ENCODE data around the gene EPHA3.
"Not testable (repeated sequence)": the region's sequence is repeated elsewhere in the genome, so short reads cannot be mapped to it uniquely, and the experiment has no call there.

The EPHA3 gene

GRCh38 chr3:89340408-89340807 lies 233.0 kb downstream of the EPHA3 start:
- no peak for TF ChIP-seq CTCF (IDR thresholded peaks at IDR 0.05; ENCODE audit: low read depth, low read length)
- DNase-seq (ENCODE audit: extremely low read depth, low read depth) = no peak

GRCh38 chr3:89344076-89344475 lies 236.7 kb downstream of the EPHA3 start:
- no peak for TF ChIP-seq CTCF (IDR thresholded peaks at IDR 0.05; ENCODE audit: low read depth, low read length)
- no peak for DNase-seq (ENCODE audit: extremely low read depth, low read depth)

GRCh38 chr3:89350935-89351334 lies 243.5 kb downstream of the EPHA3 start:
- DNase-seq (ENCODE audit: extremely low read depth, low read depth) = not testable (repeated sequence)

- no peak for TF ChIP-seq CTCF (IDR thresholded peaks at IDR 0.05; ENCODE audit: low read depth, low read length)
- DNase-seq (ENCODE audit: extremely low read depth, low read depth) = no peak
Observed at GRCh38 chr3:89353465-89353864, 246.0 kb downstream of the EPHA3 start.

GRCh38 chr3:89358281-89358680 lies 250.9 kb downstream of the EPHA3 start:
- no peak for TF ChIP-seq CTCF (IDR thresholded peaks at IDR 0.05; ENCODE audit: low read depth, low read length)
- no peak for DNase-seq (ENCODE audit: extremely low read depth, low read depth)

GRCh38 chr3:89360156-89360555 lies 252.7 kb downstream of the EPHA3 start:
- DNase-seq (ENCODE audit: extremely low read depth, low read depth) = no peak
- TF ChIP-seq CTCF (IDR thresholded peaks at IDR 0.05; ENCODE audit: low read depth, low read length) = no peak

- TF ChIP-seq CTCF (IDR thresholded peaks at IDR 0.05; ENCODE audit: low read depth, low read length) = no peak
- no peak for DNase-seq (ENCODE audit: extremely low read depth, low read depth)
Observed at GRCh38 chr3:89362496-89362895, 255.1 kb downstream of the EPHA3 start.

- no peak for TF ChIP-seq CTCF (IDR thresholded peaks at IDR 0.05; ENCODE audit: low read depth, low read length)
- no peak for DNase-seq (ENCODE audit: extremely low read depth, low read depth)
Observed at GRCh38 chr3:89363171-89363570, 255.8 kb downstream of the EPHA3 start.

Data from AG09319 (cell line).